ENCODE measurements around the gene OR4N5. TPM values are rescaled to one million over a fixed set of nuclear protein-coding genes. Genes with fewer than 3 reads are reported as not detected.

Gene OR4N5
- total RNA-seq, 1 donor from 2014 or later, result not detected

Other genes starting within 250 kb of the OR4N5 start
- gene OR4K5, start 218.2 kb upstream of the OR4N5 start, total RNA-seq, result not detected in 2 replicates
- not detected in 2 replicates for gene OR4K1, start 207.9 kb upstream of the OR4N5 start, total RNA-seq
- gene OR4K15, start 163.2 kb upstream of the OR4N5 start, total RNA-seq, result not detected in 2 replicates
- gene OR4Q2, start 136.7 kb upstream of the OR4N5 start, total RNA-seq, result not detected in 2 replicates
- not detected in 2 replicates for gene OR4K14, start 119.5 kb upstream of the OR4N5 start, total RNA-seq
- gene OR4K13, start 102.8 kb upstream of the OR4N5 start, total RNA-seq, result not detected in 2 replicates
- gene OR4L1, start 78.8 kb upstream of the OR4N5 start, total RNA-seq, result not detected in 2 replicates
- not detected in 2 replicates for gene OR4K17, start 28.1 kb upstream of the OR4N5 start, total RNA-seq
- not detected in 2 replicates for gene OR11G2, start 52.1 kb downstream of the OR4N5 start, total RNA-seq
- gene OR11H6, start 84.9 kb downstream of the OR4N5 start, total RNA-seq, result not detected in 2 replicates
- not detected in 2 replicates for gene OR11H7, start 90.2 kb downstream of the OR4N5 start, total RNA-seq
- not detected in 2 replicates for gene OR11H4, start 100.5 kb downstream of the OR4N5 start, total RNA-seq
- 13.2 and 26.4 TPM in 2 replicates for gene TTC5, start 167.1 kb downstream of the OR4N5 start, total RNA-seq
- gene CCNB1IP1, start 194.5 kb downstream of the OR4N5 start, total RNA-seq, result 40.1 and 60.3 TPM in 2 replicates
- gene PARP2, start 204.8 kb downstream of the OR4N5 start, total RNA-seq, result 4.2 and 12.6 TPM in 2 replicates